Measurements from ENCODE around the gene GPR132. TPM values are rescaled to one million over a fixed set of nuclear protein-coding genes. Genes with fewer than 3 reads are reported as not detected.

Gene GPR132
- total and polyA plus RNA-seq, 10 of the 15 experiments (the other 5 are each of a cell fraction or from before 2014, with no cell fraction given): 1.9 to 49.3 (median 20.4) TPM

- TF ChIP-seq KDM1A (IDR thresholded peaks at IDR 0.05; ENCODE audit: borderline replicate concordance) (no peak), CHD2 (IDR thresholded peaks at IDR 0.05; ENCODE audit: borderline replicate concordance, low read depth, low read length) (no peak), RFX5 (IDR thresholded peaks at IDR 0.05; ENCODE audit: low read depth, low read length) (no peak), IRF4 (IDR thresholded peaks at IDR 0.05; ENCODE audit: low read depth, low read length) (no peak), YY1 (IDR thresholded peaks at IDR 0.05; ENCODE audit: low read depth, low read length) (0 out of 2 replicates have a peak, but pooled peaks have one; percentile 18), STAT3 (IDR thresholded peaks at IDR 0.05; ENCODE audit: low read depth, low read length) (no peak)
Observed at GRCh38 chr14:105093431-105094192, 28.4 kb upstream of the GPR132 start (continued).

GRCh38 chr14:105093038-105093430, 27.8 kb upstream of the GPR132 start:
- ChIA-PET SMC1A (ENCODE audit: uncharacterized antibody, unreplicated experiment) (no interaction called here), RAD21 (ENCODE audit: unreplicated experiment) (no interaction called here), POLR2A (no interaction called here), CTCF (interaction anchor here (1.2 kb wide), 1 partner anchor 74 kb away, joined by 3 read pairs; no protein-coding TSS in a partner anchor)
- Histone ChIP-seq H2AFZ (ENCODE audit: control insufficient read depth, low read depth, low read length) (peak overlapping the region; percentile 81), H3K9ac (ENCODE audit: control insufficient read depth, insufficient read depth, low read length) (peak overlapping the region; percentile 49; the same call in 1 of the 2 replicates), H3K4me1 (ENCODE audit: control insufficient read depth, insufficient read depth, low read length) (peaks cover 11% of the 10 kb centered on the region), H3K9me3 (replicated peaks; ENCODE audit: control insufficient read depth, insufficient read depth, low read length) (no peaks in the 10 kb centered on the region), H3K4me3 (peak overlapping the region; percentile 63), H3K27me3 (replicated peaks in 1 of 2; ENCODE audit: control insufficient read depth in 2 of 2, insufficient read depth in 2 of 2, low read length in 1 of 2) (no peaks in the 10 kb centered on the region), H4K20me1 (ENCODE audit: control insufficient read depth, insufficient read depth) (no peaks in the 10 kb centered on the region), H3K27ac (ENCODE audit: control insufficient read depth, insufficient read depth) (no peak overlapping the region; the same call in 1 of the 2 replicates), H3K4me2 (ENCODE audit: control insufficient read depth, insufficient read depth) (peak overlapping the region; percentile 92), H3K79me2 (ENCODE audit: control insufficient read depth, insufficient read depth, low read length) (no peaks in the 10 kb centered on the region), H3K36me3 (ENCODE audit: control insufficient read depth in 2 of 2, insufficient read depth in 2 of 2, low read length in 1 of 2) (no peaks in the 10 kb centered on the region)
- FAIRE-seq (no peak), DNase-seq (ENCODE audit: low read depth, low spot score) (no peak), ATAC-seq (peak; percentile 53)
- BruUV-seq (replicated peaks): no TSS peak
- 1% methylated on average over 26 of the region's 46 CpGs for WGBS (ENCODE audit: insufficient coverage, insufficient replicate concordance, low lambda C conversion rate, missing lambda C conversion rate)
- intact Hi-C loops (cut with micrococcal nuclease; ENCODE audit: unreplicated experiment) (loop anchor here (2.0 to 10.0 kb wide), 3 partner anchors 72 to 190 kb away; partner anchors contain the start of gene JAG2), in situ Hi-C loops (cut with MboI) (no loop called here)
- TF ChIP-seq CHD4 (IDR thresholded peaks at IDR 0.05): no peak
- TF ChIP-seq ZNF207 (IDR thresholded peaks at IDR 0.05; ENCODE audit: borderline replicate concordance): 0 out of 2 replicates have a peak, but pooled peaks have one; percentile 45
- no peak for TF ChIP-seq PML (IDR thresholded peaks at IDR 0.05; ENCODE audit: low read length)
- 0 out of 2 replicates have a peak, but pooled peaks have one; percentile 27 for TF ChIP-seq POLR2A (IDR thresholded peaks at IDR 0.05; ENCODE audit: low read depth, low read length)
- TF ChIP-seq, protein P1, sequence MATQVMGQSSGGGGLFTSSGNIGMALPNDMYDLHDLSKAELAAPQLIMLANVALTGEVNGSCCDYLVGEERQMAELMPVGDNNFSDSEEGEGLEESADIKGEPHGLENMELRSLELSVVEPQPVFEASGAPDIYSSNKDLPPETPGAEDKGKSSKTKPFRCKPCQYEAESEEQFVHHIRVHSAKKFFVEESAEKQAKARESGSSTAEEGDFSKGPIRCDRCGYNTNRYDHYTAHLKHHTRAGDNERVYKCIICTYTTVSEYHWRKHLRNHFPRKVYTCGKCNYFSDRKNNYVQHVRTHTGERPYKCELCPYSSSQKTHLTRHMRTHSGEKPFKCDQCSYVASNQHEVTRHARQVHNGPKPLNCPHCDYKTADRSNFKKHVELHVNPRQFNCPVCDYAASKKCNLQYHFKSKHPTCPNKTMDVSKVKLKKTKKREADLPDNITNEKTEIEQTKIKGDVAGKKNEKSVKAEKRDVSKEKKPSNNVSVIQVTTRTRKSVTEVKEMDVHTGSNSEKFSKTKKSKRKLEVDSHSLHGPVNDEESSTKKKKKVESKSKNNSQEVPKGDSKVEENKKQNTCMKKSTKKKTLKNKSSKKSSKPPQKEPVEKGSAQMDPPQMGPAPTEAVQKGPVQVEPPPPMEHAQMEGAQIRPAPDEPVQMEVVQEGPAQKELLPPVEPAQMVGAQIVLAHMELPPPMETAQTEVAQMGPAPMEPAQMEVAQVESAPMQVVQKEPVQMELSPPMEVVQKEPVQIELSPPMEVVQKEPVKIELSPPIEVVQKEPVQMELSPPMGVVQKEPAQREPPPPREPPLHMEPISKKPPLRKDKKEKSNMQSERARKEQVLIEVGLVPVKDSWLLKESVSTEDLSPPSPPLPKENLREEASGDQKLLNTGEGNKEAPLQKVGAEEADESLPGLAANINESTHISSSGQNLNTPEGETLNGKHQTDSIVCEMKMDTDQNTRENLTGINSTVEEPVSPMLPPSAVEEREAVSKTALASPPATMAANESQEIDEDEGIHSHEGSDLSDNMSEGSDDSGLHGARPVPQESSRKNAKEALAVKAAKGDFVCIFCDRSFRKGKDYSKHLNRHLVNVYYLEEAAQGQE (IDR thresholded peaks at IDR 0.05; ENCODE audit: low read depth, low read length): no peak
- TF ChIP-seq NRF1 (conservative IDR thresholded peaks at IDR 0.05; ENCODE audit: low read depth, low read length): peak; percentile 56
- TF ChIP-seq POU2F2 (IDR thresholded peaks at IDR 0.05; ENCODE audit: borderline replicate concordance, low read depth, low read length): no peak
- TF ChIP-seq TBL1XR1 (IDR thresholded peaks at IDR 0.05; ENCODE audit: low read depth, low read length): 0 out of 2 replicates have a peak, but pooled peaks have one; percentile 9
- TF ChIP-seq, protein P2, sequence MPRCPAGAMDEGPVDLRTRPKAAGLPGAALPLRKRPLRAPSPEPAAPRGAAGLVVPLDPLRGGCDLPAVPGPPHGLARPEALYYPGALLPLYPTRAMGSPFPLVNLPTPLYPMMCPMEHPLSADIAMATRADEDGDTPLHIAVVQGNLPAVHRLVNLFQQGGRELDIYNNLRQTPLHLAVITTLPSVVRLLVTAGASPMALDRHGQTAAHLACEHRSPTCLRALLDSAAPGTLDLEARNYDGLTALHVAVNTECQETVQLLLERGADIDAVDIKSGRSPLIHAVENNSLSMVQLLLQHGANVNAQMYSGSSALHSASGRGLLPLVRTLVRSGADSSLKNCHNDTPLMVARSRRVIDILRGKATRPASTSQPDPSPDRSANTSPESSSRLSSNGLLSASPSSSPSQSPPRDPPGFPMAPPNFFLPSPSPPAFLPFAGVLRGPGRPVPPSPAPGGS (IDR thresholded peaks at IDR 0.05; ENCODE audit: borderline replicate concordance, insufficient read depth, low read depth, low read length, poor library complexity, severe bottlenecking): no peak
- peak in 1 of 2 experiments; percentile 44; a peak in 1 of 4 replicates for TF ChIP-seq BHLHE40 (IDR thresholded peaks at IDR 0.05; ENCODE audit: borderline replicate concordance in 1 of 2, low read depth in 2 of 2, low read length in 1 of 2)
- 0 out of 2 replicates have a peak, but pooled peaks have one; percentile 10 for TF ChIP-seq YY1 (IDR thresholded peaks at IDR 0.05; ENCODE audit: low read depth, low read length)
- TF ChIP-seq HDAC2 (IDR thresholded peaks at IDR 0.05): no peak
- peak; percentile 55; the same call in 1 of the 2 replicates for TF ChIP-seq HDGF (IDR thresholded peaks at IDR 0.05)
- TF ChIP-seq BACH1 (IDR thresholded peaks at IDR 0.05; ENCODE audit: borderline replicate concordance): peak; percentile 81
- 0 out of 2 replicates have a peak, but pooled peaks have one; percentile 22 for TF ChIP-seq LARP7 (IDR thresholded peaks at IDR 0.05)
